Dedifferentiated amniotic fluid mesenchymal stem cell (primary cell): Measurements from ENCODE around the gene PFKFB2.

Source experiments
- DNase-seq: peaks from one replicate; pipeline ENCODE4 v3.0.0-alpha.2; 2016; ENCODE audit errors: extremely low spot score

The PFKFB2 gene

DNA sequence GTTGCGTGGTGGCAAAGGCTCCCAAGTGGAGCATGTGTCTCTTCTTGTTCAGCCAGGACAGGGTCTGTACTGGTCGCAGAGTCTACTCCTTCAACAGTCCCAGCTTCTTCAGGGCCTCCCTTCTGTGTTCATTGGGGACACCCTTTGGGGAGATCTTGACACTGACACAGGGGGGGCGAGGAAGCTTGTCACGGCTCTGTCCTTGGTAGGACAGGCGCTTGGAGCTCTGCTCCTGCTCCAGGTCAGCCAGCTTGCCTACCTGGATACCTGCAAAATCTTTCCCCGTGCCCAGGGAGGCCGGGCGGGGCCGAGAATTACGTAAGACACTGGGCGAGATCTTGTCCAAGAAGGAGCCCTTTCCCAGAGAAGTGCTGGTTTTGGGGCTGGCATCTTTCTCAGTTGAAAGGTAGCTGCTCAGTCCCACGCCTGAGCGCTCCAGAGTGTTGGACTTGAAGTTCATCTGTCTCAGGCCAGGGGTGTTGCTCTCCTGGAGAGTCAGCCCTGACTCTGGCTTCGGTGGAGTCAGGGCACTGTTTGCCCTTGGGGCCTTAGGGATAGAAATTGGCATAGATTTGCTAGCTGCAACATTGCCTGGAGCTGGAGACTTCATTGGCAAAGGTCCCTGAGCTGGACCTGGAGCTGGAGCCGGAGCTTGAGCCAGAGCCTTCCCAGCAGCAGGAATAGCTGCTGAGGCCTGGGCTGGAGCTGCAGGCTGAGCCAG lies 31.0 kb upstream of the PFKFB2 start:
- no peak for DNase-seq

DNA sequence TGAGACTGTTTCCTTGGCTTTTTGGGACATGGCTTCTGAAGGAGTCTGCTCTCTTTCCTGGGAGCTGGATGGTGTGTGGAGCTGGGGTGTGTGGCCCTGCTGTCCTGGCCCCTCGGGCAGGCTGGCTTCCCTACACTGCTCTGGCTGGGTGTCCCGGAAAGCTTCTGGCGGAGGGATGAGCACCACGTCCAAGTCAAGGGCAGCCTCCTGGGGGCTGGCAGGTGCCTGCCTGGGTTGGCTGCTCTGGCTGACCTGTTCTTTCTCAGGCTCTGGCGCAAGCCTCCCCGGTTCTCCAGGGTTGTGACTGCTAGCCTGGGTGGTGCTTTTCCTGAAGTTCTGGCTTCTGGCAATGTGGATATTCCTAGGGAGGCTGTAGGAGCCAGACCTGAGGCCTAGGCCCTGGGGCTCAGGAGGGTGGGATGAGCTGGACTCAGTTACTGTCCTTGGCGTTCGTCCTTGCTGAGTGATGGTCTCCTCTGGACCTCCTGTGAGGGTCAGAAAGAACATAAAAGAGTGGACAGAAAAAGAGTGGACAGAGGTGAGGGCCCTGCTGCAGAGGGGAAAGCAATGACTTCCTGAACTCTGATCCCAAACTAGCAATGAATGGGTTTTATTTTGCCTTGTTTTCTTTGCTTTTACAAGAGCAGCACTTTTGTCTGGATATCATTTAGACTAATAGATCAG lies 29.9 kb upstream of the PFKFB2 start:
- DNase-seq = no peak

DNA sequence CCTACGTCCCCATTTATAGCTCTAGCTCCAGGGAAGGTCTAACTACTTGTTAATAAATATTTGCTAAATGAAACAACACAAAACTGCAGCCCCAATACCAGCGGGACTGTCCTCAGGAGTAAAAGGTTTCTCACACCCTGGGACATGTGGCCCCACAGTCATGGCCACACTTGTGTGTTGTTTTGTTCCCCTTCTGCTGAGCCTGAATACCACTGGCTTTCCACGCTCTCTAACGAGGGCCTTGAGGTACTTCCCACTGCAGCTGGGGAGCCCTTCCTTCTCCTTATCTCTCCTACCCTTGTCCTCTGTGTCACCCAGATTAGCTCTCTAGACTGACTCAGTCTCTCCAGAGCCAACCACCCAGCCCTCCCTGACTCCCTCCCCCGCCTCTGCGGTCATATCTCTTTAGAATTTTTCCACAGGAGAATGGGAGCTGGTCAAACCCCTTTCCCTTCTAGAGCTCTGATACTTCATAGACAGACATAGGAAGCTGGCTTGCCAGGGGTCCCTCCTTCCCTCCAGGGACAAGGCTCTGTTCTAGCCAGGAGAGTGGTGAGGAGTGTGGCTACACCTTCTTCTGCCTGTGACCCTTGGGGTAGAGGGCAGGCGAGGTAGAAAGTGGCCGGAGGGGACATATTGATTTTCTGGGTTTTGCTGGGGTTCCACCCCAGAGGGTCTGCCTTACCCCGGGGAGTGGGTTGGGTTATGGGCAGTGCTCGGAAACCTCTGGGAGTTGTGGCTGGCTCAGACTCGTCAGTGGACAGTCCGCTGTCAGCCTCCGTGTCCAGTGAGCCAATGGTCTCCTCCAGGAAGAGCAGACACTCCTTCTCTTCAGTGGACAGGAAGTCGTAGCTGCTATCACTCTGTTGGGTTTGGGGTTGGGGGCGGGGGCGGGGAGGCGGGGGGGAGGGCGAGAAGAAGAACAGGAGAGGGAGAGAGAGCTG lies 28.6 kb upstream of the PFKFB2 start:
- DNase-seq = no peak

DNA sequence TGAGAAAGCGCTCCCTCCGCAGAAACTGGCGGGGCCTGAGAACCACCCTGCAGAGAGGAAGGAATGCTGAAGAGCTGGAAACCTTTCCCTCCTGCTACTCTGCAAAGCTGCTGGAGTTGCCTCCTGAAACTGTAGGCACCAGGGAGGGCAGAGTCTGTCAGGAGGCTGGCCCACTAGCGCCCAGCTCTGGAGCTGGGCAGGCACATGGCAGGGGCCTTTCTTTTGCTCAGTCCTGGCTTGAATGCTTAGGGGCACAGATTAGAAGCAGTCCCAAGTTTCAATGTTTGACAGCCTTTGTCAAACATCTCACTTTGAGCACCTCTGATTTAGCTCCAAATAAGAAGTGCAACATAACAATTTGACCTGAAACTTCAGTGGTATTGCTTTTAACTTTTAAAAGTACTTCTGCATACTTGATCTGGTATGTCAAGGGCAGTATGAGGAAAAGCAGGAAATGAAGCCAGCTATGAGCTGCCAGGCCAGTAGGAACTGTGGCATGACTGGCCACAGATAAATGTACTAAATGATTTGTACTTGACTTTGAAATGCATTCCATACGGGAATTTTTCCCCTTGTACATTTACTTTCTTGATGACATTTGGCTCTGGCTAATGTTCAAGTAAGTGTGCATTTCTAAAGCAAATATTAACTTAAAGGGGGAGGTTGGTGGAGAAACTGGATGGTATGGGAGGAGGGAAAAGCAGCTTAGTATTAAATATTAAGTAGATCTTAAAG lies 27.8 kb upstream of the PFKFB2 start:
- peak; percentile 56 for DNase-seq

DNA sequence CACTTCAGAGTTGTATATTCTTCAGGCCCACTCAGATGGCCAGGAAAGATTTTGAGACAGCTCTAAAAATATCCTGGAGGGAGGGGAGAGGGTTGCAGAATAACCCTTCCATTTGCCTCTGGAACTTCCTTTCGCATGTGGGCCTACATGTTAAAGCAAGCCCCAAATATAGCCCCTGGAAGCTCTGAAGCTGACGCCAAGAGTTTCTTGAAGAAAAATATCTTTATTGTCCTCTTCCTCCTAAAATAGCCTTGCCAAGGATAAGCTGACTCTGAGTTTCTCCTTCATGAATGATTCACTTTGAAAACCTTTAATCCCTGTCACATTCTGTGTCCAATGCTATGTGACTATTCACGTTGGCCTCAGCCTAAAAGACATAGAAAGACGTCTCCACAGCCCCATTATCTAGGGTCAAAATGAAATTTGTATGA lies 27.0 kb upstream of the PFKFB2 start:
- DNase-seq = no peak

DNA sequence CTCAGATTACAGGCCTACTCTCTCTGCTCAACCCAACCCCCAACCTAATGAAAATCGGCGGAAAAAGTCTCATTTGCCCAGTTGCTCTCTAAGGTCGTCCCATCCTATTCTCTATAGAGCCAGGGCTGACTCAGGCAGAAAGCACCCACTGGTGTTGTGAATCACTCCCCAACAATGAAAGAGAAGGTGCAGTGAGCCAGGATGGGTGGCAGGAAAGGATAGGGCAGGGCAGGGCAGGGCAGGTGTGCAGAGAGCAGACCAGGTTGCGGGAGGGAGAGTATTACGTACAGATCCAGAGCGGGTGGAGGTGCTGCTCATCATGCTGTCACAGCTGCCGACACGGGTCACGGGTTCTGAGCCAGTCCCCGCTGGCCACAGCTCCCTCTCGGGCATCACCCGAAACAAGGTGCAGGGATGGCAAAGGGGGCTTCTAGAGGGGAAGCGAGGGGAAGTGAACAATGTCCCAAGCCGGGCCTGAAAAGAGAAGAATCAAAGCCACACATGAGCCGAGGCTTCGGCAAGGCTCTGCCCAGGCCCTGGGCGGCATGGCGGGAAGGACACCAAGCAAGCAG lies 25.8 kb upstream of the PFKFB2 start:
- no peak for DNase-seq

DNA sequence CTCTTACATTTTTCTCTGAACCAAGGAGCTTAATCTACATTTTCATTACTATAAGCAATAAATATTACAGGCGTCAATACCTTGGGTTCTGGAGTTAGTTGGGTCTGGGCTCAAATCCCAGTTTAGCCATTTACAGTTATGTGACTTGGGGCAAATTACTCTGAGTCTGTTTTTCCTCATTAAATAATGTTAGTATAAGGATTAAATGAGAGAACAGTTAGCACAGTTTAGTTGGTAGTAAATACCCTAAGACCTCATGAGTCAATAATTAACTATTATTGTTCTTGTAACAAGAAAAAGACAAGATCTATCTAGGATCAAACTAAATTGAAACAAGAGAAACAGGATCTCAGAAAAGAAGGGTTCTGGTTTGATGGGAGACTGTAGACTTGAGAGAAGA lies 25.2 kb upstream of the PFKFB2 start:
- DNase-seq = no peak

DNA sequence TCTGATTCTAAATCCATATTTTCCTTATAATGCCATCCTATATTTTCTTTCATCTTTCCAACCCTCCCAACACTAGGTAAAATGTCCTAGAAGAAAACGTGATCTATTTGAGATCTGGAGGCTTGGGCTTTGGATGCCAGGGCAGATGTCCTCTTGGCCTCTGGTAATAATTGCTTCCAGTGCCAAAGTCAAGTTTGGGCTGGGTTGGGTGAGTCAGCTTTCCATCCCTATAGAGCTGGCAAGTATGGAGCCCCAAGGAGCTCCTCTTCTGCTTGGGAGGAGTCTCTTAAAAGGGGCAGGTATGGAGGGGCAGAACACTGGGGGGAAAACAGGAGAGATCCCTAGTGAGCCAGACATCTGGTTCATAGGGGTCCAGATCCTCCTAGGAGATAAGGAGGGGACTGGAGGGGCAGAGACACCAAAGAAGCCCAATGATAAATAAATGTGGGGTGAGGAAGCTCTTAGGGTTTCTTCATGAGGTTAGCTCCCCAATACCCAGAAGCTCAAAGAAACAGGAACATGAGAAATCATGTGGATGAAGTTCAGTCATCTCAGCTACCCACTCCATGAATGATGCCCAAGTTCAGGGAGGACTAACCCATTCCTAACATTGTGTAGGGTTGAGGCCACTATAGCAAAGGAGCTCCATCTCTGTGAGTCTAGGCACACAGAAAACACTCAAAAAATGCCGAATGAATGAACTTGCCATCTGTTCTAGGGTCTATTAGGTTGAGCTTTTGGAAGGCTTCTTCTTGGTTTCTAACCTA lies 24.0 kb upstream of the PFKFB2 start:
- no peak for DNase-seq

DNA sequence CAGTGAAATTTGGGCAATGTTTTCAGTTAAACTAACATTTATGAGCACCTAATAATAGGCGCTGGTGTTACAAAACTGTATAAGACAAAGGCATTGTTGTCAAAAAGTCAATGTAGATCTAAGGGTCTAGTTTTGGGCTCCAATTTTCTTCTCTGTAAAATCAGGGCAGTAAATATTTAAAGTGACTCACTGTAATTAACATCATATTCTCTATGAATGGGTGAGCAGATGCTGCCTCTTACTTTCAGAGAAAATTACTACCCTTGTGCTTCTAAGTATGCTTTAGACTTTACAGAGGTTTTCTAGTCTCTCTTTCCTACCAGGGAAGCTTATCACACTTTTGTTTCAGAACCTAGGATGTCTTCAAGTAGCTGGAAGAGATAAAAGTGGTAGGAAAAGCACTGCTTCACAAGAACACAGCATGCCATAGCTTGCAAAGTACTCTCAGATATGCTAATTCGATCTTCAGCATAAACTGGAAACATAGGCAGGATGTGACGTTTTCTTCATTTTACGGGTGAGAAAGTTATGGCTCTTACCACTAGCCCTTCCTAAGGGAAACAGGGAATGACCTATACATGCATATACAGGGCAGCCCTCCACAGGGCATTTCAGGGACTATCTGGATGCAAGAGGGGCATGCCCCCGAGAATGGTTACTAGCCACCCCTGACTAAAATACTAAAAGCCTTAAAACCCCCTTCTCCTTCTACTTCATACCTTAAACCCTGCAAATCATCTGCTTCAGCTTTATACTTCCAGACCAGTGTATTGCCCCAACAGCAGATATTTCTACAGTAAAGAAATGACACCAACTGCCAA lies 23.2 kb upstream of the PFKFB2 start:
- DNase-seq = no peak

DNA sequence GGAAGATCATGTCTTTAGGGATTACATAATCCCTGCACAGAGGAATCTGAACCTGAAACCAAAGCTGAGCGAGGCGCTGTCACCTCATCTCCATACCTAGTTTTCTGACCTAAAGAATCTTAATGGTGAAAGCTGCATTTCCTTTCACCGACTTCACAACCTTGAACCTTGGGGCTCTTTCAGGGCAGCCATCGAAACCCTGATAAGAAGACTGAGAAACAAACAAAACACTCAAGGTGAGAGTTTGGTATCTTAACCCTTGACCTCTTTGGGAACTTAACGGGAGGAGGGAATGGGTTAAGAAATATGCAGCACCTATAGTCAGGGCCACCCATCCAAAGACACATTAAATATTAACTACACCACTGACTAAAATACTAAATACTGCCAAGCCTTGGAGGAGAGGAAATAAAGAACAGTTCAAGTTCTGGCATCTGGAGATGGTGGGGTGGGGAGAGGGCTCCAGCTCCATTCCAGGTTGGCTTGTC lies 22.5 kb upstream of the PFKFB2 start:
- no peak for DNase-seq

DNA sequence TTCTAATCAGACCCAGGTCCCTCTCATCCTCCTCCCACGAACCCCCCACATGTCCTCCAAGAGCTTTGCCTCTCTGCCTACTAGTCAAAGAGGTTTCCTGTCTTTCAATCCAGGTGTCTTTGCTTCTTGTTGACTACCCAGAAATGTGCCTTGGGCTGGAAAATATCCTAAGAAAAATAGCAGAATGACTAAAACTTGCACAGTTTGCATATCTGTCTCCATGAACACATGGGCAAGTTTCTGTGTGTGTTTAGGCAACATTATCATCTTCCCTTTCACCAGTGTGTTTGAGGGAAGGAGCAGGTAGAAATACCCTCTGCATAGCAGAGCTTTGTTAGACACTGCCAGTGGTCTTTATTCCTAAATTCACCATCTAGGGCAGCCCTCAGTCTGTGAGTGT lies 22.1 kb upstream of the PFKFB2 start:
- DNase-seq = no peak

DNA sequence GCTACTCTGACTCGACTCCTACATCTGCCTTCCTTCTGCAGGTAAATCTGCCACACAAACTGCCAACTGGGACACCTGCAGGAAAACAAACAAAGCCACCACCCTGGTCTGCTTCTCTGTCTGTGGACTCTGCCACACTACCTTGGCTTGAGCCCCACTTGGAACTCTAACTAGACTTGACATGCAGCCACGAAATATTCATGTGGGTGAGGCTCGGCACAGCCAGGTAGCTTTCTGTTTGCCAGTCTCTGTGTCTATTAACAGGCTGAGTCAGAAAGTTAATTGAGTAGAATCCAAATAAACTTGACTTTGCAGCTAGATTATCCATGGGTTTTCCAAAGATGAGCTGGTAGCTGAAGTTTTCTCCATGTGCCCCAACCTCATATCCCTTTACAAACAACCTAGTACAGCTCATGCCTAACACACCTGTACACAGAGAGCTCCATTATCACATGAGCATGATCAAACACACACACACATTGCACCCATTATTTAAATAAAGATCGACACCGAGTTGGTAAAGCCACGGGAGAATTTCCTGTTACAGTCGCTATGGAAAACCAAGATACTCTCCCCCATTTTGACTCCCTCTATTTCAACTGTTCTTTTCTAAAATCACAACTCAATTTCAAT lies 21.3 kb upstream of the PFKFB2 start:
- DNase-seq = no peak

DNA sequence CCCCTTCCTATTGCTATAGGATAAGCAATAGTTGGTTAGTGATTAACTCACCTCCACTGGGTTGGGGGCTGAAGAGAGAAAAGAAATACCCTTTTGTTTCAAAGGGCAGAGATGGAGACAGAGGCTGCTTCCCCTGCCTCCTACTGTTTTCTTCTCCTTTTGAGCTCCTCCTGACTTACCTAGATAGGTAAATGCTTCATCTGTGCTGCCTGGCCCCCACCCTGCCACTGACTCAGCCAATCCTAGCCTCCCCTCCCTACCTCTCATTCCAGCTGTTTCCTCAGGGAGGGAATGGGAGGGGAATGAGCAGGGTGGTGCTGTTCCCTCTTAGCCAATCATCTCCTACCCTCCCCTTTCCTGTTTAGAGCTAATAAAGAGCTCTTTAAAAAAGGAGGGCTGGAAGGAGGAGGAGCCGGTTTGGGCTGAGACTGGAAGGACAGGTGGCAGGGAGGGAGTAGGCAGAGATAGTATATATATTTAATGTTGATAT lies 20.5 kb upstream of the PFKFB2 start, which contains the start of gene C1orf116:
Gene C1orf116, minus strand, starts transcription at position 229 of the 490 bp plus-strand sequence. CDS start 5,158 bp downstream, outside the sequence.
- DNase-seq = no peak

DNA sequence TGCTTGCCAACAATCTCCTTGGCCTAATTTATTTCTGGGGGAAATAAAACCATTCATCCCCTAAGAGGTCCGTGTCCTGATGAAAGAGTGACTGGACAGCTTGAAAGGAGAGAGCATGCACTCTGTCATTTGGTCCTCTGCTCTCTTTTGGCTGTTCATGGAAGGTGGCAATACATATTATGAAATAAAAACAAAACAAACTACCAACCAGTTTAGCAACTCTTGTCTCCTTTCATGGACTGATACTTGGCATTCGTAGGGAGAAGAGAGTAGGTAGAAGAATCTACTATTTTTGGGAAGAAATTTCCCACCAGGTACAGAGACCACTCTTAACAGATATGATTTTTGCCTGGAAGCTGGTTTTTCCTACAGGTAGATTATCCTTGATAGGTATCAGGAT lies 19.8 kb upstream of the PFKFB2 start:
- no peak for DNase-seq

DNA sequence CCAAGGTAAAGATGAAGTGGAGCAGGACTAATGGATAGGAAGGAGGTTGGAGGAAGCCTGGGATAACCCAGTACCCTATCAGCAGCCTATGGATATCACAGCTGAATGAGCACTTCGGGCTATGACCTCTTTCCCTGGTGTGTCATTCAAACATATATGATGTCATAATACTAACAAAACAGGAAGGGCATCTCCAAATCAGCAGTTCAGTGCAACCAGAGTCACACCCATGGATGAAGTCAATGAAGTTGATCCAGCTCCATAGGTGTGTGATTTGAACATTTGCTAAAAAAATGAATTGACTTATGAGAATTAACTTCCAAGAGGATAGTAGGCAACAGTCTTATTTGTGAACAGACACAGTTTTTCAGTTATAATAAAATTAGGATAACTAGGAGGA lies 18.9 kb upstream of the PFKFB2 start:
- DNase-seq = no peak

DNA sequence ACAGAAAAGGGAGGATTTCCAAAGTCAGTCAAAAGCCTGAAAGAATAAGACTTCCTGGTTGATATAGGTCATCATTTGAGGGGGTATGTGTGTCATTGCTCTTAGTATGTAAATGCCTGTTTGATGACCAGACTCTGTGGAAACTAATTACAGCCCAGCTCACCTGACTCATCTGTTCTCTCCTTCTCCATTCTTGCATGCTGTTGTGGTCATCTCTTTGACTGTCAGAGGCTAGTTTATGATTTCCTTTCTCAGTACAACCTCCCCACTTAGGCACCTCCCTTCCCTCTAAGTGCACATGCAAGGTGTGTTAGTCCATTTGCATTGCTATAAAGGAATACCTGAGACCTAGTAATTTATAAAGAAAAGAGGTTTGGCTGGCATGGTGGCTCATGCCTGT lies 18.1 kb upstream of the PFKFB2 start:
- DNase-seq = no peak

DNA sequence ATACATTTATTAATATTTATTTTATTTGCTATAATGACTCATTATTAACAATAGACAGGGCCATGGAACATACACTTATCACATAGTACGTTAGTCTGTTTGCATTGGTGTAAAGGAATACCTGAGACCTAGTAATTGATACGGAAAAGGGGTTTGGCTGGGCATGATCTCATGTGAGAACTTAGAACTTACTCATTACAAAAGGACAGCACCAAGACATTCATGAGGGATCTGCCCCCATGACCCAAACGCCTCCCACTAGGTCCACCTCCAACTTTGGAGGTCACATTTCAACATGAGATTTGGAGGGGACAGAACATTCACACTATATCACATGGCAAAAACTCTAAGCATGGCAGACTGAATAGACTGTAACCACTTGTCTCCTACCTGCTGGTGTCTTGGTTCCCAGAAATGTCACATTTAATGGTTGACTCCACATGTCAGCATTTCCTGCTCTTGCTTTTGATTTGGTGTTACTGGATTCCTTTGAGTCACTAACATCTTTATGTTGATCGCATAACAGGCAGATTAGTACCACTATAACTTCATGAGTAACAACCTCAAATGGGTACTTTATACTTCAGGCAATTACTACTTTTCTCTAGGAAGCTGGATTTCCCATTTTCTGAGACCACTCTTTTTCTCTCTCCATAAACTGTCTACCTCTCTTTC lies 17.1 kb upstream of the PFKFB2 start:
- DNase-seq = no peak

DNA sequence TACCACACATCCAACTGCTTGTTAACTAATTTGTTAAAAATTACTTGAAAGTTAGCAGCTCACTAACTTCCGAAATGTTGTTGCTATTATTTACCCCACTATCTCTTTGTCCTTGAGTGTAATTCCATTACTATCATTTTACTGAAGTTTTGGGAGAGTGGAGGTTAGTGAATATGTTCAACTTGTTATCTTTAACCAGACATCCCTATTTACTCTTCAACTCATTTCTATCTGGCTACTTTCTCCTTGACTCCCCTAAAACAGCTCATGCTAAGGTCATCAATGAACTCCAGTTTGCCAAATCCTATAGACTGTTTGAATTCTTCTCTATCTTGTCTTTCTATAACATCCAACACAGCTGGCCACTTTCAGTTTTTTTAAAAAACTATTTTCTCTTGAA lies 16.2 kb upstream of the PFKFB2 start:
- DNase-seq = no peak
